GM12874 (cell line): Measurements from ENCODE around the gene GCHFR.

ENCODE experiments used
- CTCF ChIP-seq: IDR thresholded peaks from 2 replicates; pipeline ENCODE4 v1.5.1; 2011; ENCODE audit warnings: low read depth, mild to moderate bottlenecking, control low read depth, low read length, moderate library complexity; ENCODE audit not compliant: insufficient read depth

GCHFR gene

GRCh38 chr15:40766906-40767837, 3.3 kb downstream of the GCHFR start:
- TF ChIP-seq CTCF: no peak

- TF ChIP-seq CTCF: no peak
Observed at GRCh38 chr15:40767838-40768500, 4.1 kb downstream of the GCHFR start.

GRCh38 chr15:40768521-40769273, 4.8 kb downstream of the GCHFR start:
- peak; percentile 38; the same call in 1 of the 2 replicates for TF ChIP-seq CTCF

- no peak for TF ChIP-seq CTCF
Observed at GRCh38 chr15:40769274-40770146, 5.6 kb downstream of the GCHFR start, which contains the start of gene C15orf62. Gene C15orf62 (plus strand): TSS chr15:40769980. CDS start chr15:40770496, 516 bp downstream.

- no peak for TF ChIP-seq CTCF
Observed at GRCh38 chr15:40770147-40770721, 6.4 kb downstream of the GCHFR start.

DNA sequence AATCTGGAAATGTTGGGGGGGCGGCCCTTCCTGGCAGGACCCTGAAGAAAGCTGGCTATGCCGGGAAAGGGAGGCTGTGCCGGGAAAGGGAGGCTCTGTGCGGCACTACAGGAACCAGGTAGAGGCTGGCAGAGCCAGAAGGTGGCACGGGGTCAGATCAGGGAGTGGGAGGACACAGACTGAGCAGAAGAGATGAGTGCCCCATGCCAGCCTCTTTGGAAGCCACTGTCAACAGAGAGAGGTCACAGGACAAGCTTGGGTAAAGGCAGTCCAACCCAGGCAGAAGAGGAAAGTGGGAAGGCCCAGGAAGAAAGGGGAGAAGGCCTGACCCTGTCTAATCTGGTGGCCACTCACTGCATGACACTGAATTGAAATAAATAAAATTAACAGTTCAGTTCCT, 7.4 kb downstream of the GCHFR start:
- TF ChIP-seq CTCF: no peak
